Esophagus muscularis mucosa (tissue), 4 donors: ENCODE data around the gene CDHR5. TPM values are rescaled to one million over a fixed set of nuclear protein-coding genes. Genes with fewer than 3 reads are reported as not detected.
A peak's percentile ranks its signal among the peaks of the same experiment; 100 is the strongest.

Experiments
- DNase-seq: peaks from one replicate; pipeline ENCODE4 v3.0.0-alpha.2; 2017; ENCODE audit errors: extremely low spot score
- H3K27ac ChIP-seq, 4 donors: fragments of 200-600 bp; sonication (generic); replicated peaks in 1 of 4; 1 replicate in 3 of 4; 2 replicates in 1 of 4; pipeline ENCODE4 v1.5.1; 2016 to 2019; ENCODE audit warnings: mild to moderate bottlenecking in 1 of 4
- H3K27me3 ChIP-seq, 4 donors: fragments of 200-600 bp; sonication (generic); one replicate each; pipeline versions ENCODE4 v1.5.1 to v1.6.0; 2016 to 2019
- H3K36me3 ChIP-seq, 4 donors: fragments of 200-600 bp; sonication (generic); one replicate each; pipeline ENCODE4 v1.5.1; 2016 to 2019
- H3K4me1 ChIP-seq, 4 donors: fragments of 200-600 bp; sonication (generic); one replicate each; pipeline ENCODE4 v1.5.1; 2016 to 2019
- H3K4me3 ChIP-seq, 4 donors: fragments of 200-600 bp; sonication (generic); 1 replicate in 2 of 4; 2 replicates in 2 of 4; pipeline ENCODE4 v1.5.1; 2016 to 2019; ENCODE audit warnings: mild to moderate bottlenecking in 4 of 4, moderate library complexity in 1 of 4
- H3K9me3 ChIP-seq, 4 donors: fragments of 200-600 bp; sonication (generic); 1 replicate in 3 of 4; 2 replicates in 1 of 4; pipeline ENCODE4 v1.5.1; 2016 to 2019
- EP300 ChIP-seq: sonication (generic); formaldehyde crosslinking; IDR thresholded peaks from one replicate; pipeline ENCODE4 v1.6.1; 2017; ENCODE audit warnings: antibody characterized with exemption
- POLR2A ChIP-seq: fragments of 450-650 bp; IDR thresholded peaks from one replicate; pipeline ENCODE4 v1.6.1; 2017; ENCODE audit warnings: antibody characterized with exemption, moderate library complexity, mild to moderate bottlenecking, low read depth
- POLR2AphosphoS5 ChIP-seq, 2 donors: sonication (generic); formaldehyde crosslinking; IDR thresholded peaks; one replicate each; pipeline ENCODE4 v1.6.1; 2017; ENCODE audit warnings: antibody characterized with exemption in 2 of 2
- WGBS: methylation state at CpG from one replicate; pipeline ENCODE4 v1.1.5; 2018; 5-methylcytosine and 5-hydroxymethylcytosine counted together
- intact Hi-C: fragments of 100-400 bp; cut with DNase I; formaldehyde crosslinking; loops from one replicate; pipeline ENCODE4 v1.15.1; 2023
- total RNA-seq, 4 donors: library from RNA; depleted of rRNA; stranded (reverse); fragments of >200 nt; gene quantifications; one replicate each; pipeline versions ENCODE4 v1.1.0 to v1.2.1, GENCODE V29; 2016
- TF ChIP-seq, protein P1 (sequence below), 3 experiments: fragments of 200-600 bp in 2 of 3; fragments of 450-650 bp in 1 of 3; sonication (generic) in 2 of 3; IDR thresholded peaks; one replicate each; pipeline ENCODE4 v1.5.1; 2017 to 2019; ENCODE audit warnings: antibody characterized with exemption in 3 of 3, mild to moderate bottlenecking in 2 of 3, moderate library complexity in 1 of 3

The CDHR5 gene
- total RNA-seq, 4 donors from 2014 or later, result 1.3 TPM; not detected in 3

DNA sequence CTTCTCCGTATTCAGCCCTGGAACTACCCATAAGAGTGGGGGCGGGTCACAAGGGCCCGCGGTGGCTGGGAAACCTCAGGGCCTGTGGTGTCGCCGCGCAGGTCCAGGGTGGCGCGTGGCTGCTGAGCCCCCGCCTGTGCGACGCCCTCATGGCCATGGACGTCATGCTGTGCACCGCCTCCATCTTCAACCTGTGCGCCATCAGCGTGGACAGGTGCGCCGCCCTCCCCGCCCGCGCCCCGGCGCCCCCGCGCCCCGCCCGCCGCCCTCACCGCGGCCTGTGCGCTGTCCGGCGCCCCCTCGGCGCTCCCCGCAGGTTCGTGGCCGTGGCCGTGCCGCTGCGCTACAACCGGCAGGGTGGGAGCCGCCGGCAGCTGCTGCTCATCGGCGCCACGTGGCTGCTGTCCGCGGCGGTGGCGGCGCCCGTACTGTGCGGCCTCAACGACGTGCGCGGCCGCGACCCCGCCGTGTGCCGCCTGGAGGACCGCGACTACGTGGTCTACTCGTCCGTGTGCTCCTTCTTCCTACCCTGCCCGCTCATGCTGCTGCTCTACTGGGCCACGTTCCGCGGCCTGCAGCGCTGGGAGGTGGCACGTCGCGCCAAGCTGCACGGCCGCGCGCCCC is 14.7 kb upstream of the CDHR5 start:
- Histone ChIP-seq H3K4me1 (peaks cover 25 to 43% (median 37%) of the 10 kb centered on the region in 4 donors), H3K27me3 (peaks cover 0 to 44% (median 3%) of the 10 kb centered on the region in 4 donors), H3K9me3 (no peaks in the 10 kb centered on the region), H3K4me3 (peak overlapping the region in 1 of 4 donors; percentile 18), H3K36me3 (peaks cover 5 to 43% (median 28%) of the 10 kb centered on the region in 4 donors), H3K27ac (no peak overlapping the region)
- intact Hi-C loops, result no loop called here
- TF ChIP-seq EP300, result no peak
- TF ChIP-seq POLR2A, result no peak
- TF ChIP-seq, protein P1, sequence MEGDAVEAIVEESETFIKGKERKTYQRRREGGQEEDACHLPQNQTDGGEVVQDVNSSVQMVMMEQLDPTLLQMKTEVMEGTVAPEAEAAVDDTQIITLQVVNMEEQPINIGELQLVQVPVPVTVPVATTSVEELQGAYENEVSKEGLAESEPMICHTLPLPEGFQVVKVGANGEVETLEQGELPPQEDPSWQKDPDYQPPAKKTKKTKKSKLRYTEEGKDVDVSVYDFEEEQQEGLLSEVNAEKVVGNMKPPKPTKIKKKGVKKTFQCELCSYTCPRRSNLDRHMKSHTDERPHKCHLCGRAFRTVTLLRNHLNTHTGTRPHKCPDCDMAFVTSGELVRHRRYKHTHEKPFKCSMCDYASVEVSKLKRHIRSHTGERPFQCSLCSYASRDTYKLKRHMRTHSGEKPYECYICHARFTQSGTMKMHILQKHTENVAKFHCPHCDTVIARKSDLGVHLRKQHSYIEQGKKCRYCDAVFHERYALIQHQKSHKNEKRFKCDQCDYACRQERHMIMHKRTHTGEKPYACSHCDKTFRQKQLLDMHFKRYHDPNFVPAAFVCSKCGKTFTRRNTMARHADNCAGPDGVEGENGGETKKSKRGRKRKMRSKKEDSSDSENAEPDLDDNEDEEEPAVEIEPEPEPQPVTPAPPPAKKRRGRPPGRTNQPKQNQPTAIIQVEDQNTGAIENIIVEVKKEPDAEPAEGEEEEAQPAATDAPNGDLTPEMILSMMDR (IDR thresholded peaks at IDR 0.05), result no peak
- no peak for TF ChIP-seq POLR2AphosphoS5 (IDR thresholded peaks at IDR 0.05)
- DNase-seq, result no peak
- no CpG with 5 or more reads among the region's 80 CpGs for WGBS

DNA sequence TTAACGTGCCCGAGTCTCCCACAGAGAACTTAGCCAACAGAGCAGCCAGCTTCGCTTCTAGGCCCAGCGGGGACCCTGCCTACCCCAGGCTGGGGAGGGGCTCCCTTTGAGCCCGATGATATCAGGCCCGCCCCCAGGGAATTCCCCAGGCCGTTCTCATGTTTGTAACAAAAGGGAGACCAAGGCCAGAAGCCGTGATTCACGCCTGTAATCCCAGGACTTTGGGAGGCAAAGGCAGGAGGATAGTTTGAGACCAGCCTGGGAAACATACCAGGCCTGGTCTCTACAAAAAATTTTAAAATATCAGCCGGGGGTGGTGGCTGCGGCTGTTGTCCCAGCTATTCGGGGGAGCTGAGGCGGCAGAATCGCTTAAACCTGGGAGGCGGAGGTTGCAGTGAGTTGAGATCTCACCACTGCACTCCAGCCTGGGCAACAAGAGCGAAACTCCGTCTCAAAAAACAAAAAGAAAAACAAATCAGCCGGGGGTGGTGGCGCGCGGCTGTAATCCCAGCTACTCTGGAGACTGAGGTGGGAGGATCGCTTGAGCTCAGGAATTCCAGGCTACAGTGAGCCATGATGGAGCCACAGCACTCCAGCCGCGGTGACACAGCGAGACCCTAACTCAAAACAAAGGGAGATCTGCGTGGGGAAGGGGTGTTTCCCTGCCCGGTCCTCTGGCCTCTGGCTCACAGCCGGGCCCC is 14.0 kb upstream of the CDHR5 start:
- intact Hi-C loops, result no loop called here
- WGBS, result 82% methylated on average over 18 of the region's 28 CpGs
- no peak for TF ChIP-seq POLR2AphosphoS5 (IDR thresholded peaks at IDR 0.05)
- TF ChIP-seq EP300, result no peak
- TF ChIP-seq, protein P1 (IDR thresholded peaks at IDR 0.05), result no peak
- no peak for TF ChIP-seq POLR2A
- DNase-seq, result no peak
- Histone ChIP-seq H3K9me3 (no peaks in the 10 kb centered on the region), H3K4me3 (peak overlapping the region in 1 of 4 donors; percentile 18), H3K36me3 (peaks cover 5 to 36% (median 21%) of the 10 kb centered on the region in 4 donors), H3K27me3 (peaks cover 0 to 44% (median 3%) of the 10 kb centered on the region in 4 donors), H3K4me1 (peaks cover 25 to 43% (median 37%) of the 10 kb centered on the region in 4 donors), H3K27ac (no peak overlapping the region)

DNA sequence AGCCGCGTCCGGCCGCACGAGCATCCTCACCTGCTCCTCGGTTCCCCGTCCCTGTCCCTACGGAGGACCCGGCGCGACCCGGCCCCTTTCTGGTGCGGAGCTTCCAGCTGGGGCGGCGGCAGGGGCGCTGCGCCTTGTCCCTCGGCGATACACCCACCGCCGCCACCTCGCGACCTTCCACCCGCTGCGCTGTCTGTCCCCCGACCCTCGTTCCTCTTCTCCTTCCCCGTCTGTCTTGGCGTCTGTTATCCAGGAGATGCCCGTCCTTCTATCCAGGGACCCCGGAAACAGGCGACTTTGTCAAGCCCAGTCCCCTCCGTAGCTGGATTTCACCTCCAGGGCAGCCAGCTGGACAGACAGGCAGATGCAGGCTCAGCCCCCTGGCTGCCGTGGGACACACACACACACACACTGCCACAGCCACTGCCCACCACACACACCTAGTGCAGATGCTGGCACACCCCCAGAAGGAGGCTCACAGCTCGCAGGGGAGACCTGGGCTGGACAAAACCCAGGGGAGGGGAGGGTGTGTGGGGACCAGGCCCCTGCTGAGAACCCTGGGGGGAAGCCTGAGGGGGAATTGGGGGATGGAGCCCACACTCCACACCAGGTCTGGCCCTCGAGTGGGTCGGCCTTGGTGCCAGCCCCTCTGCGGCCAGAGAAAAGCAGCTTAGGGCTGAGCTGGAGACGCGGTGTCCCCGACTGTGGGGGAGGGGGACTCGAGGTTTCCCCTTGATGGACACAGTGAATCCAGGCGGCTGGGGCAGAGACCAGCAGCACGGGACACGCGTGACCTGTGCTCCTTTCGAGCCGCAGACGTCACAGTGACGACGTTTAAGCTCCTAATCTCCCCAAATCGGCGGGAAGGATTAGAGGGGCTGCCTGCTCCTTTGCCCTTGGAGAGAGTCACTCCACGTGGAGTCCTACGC is 13.1 kb upstream of the CDHR5 start:
- H3K4me1 ChIP-seq, result peaks cover 25 to 43% (median 37%) of the 10 kb centered on the region in 4 donors
- H3K27ac ChIP-seq, result no peak overlapping the region
- intact Hi-C loops, result no loop called here
- no peak for TF ChIP-seq POLR2A
- no peak for TF ChIP-seq EP300
- no peak for TF ChIP-seq POLR2AphosphoS5 (IDR thresholded peaks at IDR 0.05)
- TF ChIP-seq, protein P1 (IDR thresholded peaks at IDR 0.05), result no peak
- peaks cover 5 to 28% (median 14%) of the 10 kb centered on the region in 4 donors for H3K36me3 ChIP-seq
- H3K4me3 ChIP-seq, result peak overlapping the region; percentile 41 to 55 (median 42)
- peaks cover 0 to 44% (median 3%) of the 10 kb centered on the region in 4 donors for H3K27me3 ChIP-seq
- DNase-seq, result no peak
- no peaks in the 10 kb centered on the region for H3K9me3 ChIP-seq
- WGBS, result 47% methylated on average over 45 of the region's 55 CpGs

DNA sequence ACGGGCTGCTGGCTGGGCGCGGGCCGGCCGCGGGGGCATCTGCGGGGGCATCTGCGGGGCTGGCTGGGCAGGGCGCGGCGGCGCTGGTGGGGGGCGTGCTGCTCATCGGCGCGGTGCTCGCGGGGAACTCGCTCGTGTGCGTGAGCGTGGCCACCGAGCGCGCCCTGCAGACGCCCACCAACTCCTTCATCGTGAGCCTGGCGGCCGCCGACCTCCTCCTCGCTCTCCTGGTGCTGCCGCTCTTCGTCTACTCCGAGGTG is 12.5 kb upstream of the CDHR5 start:
- DNase-seq, result no peak
- peaks cover 0 to 44% (median 3%) of the 10 kb centered on the region in 4 donors for H3K27me3 ChIP-seq

More for the DNA sequence above, 12.5 kb upstream of the CDHR5 start:
- H3K36me3 ChIP-seq, result peaks cover 5 to 25% (median 12%) of the 10 kb centered on the region in 4 donors
- 67% methylated on average over 1 of the region's 34 CpGs for WGBS
- peak overlapping the region; percentile 41 to 55 (median 42) for H3K4me3 ChIP-seq
- TF ChIP-seq, protein P1 (IDR thresholded peaks at IDR 0.05), result no peak
- no peak for TF ChIP-seq EP300
- no peak for TF ChIP-seq POLR2AphosphoS5 (IDR thresholded peaks at IDR 0.05)
- no peak for TF ChIP-seq POLR2A
- no peak overlapping the region for H3K27ac ChIP-seq
- peaks cover 25 to 43% (median 37%) of the 10 kb centered on the region in 4 donors for H3K4me1 ChIP-seq
- no peaks in the 10 kb centered on the region for H3K9me3 ChIP-seq
- intact Hi-C loops, result no loop called here
